ENCODE data around the gene NBDY. TPM values are rescaled to one million over a fixed set of nuclear protein-coding genes. Genes with fewer than 3 reads are reported as not detected.

NBDY gene
- total and polyA plus RNA-seq, 4 donors, result 0.84 to 10.4 (median 5.2) TPM

- DNase-seq (ENCODE audit: low spot score), result no peak
- no peaks in the 10 kb centered on the region for H3K36me3 ChIP-seq (ENCODE audit: control insufficient read depth in 4 of 4, insufficient read depth in 3 of 4, low read depth in 1 of 4, low read length in 3 of 4)
- WGBS, result 8% methylated on average over 8 of the region's 8 CpGs
- no peak for TF ChIP-seq YY1 (IDR thresholded peaks at IDR 0.05)
- TF ChIP-seq FOXA2 (IDR thresholded peaks at IDR 0.05), result no peak
- no peak for TF ChIP-seq ATF3 (IDR thresholded peaks at IDR 0.05)
- no peak for TF ChIP-seq EGR1 (IDR thresholded peaks at IDR 0.05; ENCODE audit: low read depth in 2 of 2)
- no peak for TF ChIP-seq SP1 (IDR thresholded peaks at IDR 0.05)
- no peak for TF ChIP-seq GABPA (IDR thresholded peaks at IDR 0.05 in 1 of 2, conservative IDR thresholded peaks at IDR 0.05 in 1 of 2)
- no peak for TF ChIP-seq NR2F2 (IDR thresholded peaks at IDR 0.05)
- no peak for TF ChIP-seq ZBTB33 (IDR thresholded peaks at IDR 0.05)
- no peak for TF ChIP-seq HNF4A (conservative IDR thresholded peaks at IDR 0.05)
- TF ChIP-seq CTCF (IDR thresholded peaks at IDR 0.05; ENCODE audit: low read depth, low read length, missing input control), result no peak
- TF ChIP-seq RAD21 (IDR thresholded peaks at IDR 0.05), result no peak
- TF ChIP-seq HNF4G (IDR thresholded peaks at IDR 0.05), result no peak
- no peak for TF ChIP-seq MAX (IDR thresholded peaks at IDR 0.05)
- TF ChIP-seq FOXA1 (IDR thresholded peaks at IDR 0.05), result no peak
- TF ChIP-seq RXRA (IDR thresholded peaks at IDR 0.05), result no peak
- TF ChIP-seq TAF1 (conservative IDR thresholded peaks at IDR 0.05), result no peak
- no peak for TF ChIP-seq REST (IDR thresholded peaks at IDR 0.05)
- peak overlapping the region in 1 of 2 donors; percentile 76 for H3K9ac ChIP-seq (ENCODE audit: low read depth in 1 of 2, low read length in 2 of 2)
- H3K9me3 ChIP-seq (ENCODE audit: control insufficient read depth in 4 of 4, low read length in 3 of 4), result no peaks in the 10 kb centered on the region
- peaks cover 0 to 21% (median 8%) of the 10 kb centered on the region in 4 donors for H3K4me1 ChIP-seq (ENCODE audit: control insufficient read depth in 4 of 4, insufficient read depth in 4 of 4, low read length in 3 of 4)
- no peaks in the 10 kb centered on the region for H3K27me3 ChIP-seq (ENCODE audit: control insufficient read depth in 4 of 4, insufficient read depth in 4 of 4, low read length in 3 of 4)
- peak overlapping the region; percentile 64 to 86 (median 78) for H3K4me3 ChIP-seq (ENCODE audit: low read depth in 1 of 3, low read length in 3 of 3)
- no peak overlapping the region for H3K27ac ChIP-seq (ENCODE audit: low read depth in 1 of 2, low read length in 2 of 2)
These were observed 291 bp upstream of the NBDY start for GRCh38 chrX:56728752-56729151.
